ENCODE results near the gene GNA12.

Gene GNA12, protein sequence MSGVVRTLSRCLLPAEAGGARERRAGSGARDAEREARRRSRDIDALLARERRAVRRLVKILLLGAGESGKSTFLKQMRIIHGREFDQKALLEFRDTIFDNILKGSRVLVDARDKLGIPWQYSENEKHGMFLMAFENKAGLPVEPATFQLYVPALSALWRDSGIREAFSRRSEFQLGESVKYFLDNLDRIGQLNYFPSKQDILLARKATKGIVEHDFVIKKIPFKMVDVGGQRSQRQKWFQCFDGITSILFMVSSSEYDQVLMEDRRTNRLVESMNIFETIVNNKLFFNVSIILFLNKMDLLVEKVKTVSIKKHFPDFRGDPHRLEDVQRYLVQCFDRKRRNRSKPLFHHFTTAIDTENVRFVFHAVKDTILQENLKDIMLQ

DNA sequence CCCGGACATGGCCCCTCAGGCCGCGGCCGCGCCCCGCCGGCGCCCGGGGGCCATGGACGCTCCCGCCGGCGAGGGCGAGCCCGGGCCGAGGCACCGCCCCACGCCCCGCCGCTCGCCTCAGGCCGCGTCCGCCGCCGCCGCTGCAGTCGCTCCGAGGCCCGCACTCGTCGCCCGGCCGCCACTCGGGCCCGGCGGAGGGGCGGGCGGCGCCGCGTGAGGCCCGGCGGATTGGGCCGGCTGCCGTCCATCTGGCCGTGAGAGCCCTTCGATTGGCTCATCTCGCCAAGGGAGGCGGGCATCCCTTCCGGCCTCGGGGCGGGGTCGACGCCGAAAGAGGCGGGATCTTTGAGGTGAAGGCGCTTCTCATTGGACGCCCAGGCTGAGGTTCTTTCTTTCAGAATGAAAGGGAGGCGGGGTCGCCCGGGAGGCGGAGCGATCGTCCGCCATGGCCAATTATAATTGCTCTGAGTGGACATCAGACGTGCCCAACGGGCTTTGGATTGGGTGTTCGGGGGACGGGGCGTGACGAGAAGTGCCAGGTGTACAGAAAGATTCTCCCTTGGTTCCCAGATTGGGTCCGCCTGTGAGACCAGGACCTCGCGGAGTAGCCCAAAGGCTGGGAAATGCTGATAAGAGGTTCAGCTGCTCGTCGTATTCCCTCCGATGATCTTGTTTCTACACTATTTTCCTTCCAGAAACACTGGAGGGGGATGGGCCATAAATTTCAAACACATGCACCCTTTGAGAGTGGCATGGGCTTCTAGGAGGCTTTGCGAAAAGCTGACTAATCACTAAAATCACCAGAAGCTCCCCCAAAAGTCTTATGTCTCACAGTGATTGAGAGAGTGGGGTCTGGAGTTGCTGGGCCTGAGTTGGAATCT is at the start of gene GNA12:
Gene GNA12 (minus strand): TSS at position 156 of the 881 bp plus-strand sequence. CDS start 147 bp downstream, at position 9.
- DNase-seq, result peak; percentile 99

DNA sequence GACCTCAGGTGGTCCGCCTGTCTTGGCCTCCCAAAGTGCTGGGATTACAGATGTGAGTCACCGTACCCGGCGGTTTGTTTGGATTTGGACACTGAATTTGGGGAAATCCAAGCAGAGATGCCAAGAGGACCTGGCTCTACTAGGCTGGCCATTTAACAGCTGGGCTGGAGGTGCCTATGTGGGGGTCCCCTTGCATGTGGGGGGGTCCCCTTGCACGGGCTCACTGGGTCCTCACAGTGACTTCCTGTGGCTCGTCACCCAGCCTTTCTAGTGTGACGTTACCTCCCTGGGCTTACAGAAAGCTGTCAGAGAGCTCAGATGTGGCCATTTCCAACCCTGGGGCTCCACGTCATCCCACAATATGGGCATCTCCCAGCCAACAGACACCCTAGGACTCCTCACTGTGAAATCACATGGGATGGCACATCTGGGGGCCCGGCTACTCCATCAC is 49.3 kb upstream of the GNA12 start:
- no peak for DNase-seq

DNA sequence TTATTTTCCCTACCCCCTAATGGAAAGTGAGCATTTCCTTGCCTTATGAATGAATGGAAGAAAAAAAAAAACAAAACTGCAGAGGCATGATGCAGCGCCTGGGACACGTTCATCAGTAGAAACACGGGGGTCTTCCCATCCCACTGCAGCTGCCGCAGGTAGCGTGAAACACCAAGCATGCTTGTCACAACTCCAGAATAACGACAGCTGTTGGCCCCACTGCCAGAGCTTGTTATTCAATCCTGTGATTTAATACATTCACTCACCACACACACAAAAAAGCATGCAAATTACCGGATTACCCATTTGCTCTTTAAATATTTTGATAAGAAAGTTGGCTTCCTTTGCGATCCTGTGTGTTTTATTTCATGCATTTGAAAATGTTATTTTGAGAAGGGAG is 48.4 kb upstream of the GNA12 start:
- no peak for DNase-seq

DNA sequence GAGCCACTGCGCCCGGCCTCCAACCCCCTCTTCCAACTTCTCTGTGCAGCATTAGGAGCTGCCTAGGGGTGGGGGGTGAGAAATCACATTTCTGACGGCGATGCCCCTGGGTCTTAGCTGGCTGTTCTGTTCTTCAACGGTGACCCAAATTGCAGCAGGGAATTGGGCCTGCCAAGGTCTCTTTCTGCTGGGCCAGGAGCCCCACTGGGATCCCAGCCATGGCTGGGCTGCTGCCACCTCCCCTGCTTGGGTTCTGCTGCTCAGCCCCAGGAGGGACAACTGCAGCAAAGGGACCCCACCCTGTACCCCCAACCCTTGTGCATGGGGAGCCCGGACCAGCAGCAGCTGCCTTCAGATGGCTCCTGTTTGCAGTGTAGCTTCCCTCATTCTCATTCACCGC is 43.7 kb upstream of the GNA12 start:
- no peak for DNase-seq

DNA sequence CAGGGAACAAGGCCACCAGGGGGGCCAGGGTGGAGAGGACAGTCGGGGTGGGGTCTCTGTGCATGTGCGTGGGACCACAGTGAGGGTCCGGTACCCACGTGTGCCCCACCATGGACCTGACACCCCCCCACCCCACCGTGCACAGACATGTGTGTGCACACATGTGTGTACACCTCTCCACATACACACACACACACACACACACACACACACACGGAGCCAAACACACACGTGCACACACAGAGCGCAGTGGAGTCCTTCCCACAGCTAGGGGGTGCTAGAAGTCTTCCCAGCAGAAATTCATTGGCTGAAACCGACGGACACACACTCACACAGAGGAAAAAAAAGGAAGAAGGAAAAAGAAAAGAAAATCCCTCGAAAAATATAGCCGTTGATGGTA is 42.8 kb upstream of the GNA12 start:
- DNase-seq, result peak; percentile 64

DNA sequence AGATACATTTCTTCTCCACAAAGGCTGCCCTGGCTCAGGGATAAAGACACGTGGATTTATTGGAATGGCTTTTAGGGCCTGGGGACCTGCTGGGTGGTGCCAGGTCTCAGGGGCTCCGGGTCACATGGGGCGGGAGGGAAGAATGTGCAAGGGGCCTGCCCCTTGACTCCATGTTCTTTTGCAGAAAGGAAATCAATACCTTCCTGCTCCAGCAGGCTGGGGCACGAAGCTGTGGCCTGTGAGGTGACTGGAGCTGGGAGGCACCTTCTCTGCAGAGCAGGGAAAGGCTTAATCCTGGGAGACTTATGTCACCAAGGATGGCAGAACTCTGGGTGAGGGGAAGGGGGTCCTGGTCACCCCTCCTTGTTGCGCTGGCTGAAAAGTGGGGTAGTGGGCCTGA is 42.3 kb upstream of the GNA12 start:
- no peak for DNase-seq

GRCh38 chr7:2884161-2884560 is 40.1 kb upstream of the GNA12 start:
- no peak for DNase-seq

GRCh38 chr7:2883101-2883500 is 39.0 kb upstream of the GNA12 start:
- no peak for DNase-seq

DNA sequence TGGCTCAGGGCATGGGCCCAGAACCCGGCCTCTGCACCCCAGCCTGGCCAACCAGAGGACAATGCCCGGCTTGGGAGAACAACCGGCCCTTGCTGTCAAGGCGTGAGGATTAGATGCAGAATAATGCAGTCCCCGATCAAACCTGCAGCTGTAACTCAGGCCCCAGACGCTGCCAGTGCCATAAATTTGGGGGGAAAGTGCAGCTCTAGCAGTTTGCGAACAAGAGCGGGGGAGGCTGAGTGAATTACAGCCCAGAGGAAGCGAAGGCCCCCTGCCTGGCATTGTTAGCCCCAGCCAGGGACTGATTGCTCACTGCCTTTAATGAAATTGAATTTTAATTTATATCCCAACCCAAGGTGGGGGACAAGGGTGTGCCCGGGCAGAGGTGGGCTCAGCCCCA is 38.0 kb upstream of the GNA12 start:
- no peak for DNase-seq

DNA sequence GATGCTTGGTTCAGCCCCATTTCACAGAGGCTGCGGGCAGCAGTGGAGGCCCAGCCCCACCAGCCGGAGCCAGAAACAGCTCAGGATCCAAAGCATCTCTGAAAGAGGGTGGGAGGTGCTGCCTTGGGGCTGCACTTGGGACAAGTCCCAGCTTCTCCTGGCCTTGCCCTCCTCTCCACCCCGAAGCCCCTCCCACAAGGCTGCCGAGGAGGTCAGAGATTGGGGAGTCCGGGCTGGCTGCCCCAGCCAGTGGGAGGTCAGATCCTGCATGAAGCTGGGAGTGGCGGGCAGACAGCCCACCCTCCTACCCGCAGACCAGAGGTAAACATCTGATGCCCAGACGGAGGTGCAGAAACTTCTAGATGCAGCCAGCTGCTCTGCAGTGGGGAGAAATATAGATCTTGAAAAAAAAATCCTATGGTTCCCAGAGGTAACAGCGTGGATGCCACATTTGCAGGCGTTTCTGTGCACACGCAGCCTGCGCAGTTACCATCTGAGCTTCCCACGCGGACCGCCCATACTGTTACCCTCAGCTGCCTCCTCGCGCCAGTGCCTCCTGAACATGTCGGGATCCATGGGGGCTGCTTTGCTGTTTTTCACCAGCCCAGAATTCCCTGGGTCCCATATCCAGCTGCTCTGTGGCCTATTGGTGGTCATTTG is 36.9 kb upstream of the GNA12 start:
- DNase-seq, result no peak

GRCh38 chr7:2880051-2880450 is 35.9 kb upstream of the GNA12 start:
- no peak for DNase-seq

- DNase-seq, result no peak
Measured at GRCh38 chr7:2879354-2879753, 35.2 kb upstream of the GNA12 start.

GRCh38 chr7:2878306-2878705 is 34.2 kb upstream of the GNA12 start:
- no peak for DNase-seq

- no peak for DNase-seq
Measured at GRCh38 chr7:2876031-2876731, 32.1 kb upstream of the GNA12 start.

DNA sequence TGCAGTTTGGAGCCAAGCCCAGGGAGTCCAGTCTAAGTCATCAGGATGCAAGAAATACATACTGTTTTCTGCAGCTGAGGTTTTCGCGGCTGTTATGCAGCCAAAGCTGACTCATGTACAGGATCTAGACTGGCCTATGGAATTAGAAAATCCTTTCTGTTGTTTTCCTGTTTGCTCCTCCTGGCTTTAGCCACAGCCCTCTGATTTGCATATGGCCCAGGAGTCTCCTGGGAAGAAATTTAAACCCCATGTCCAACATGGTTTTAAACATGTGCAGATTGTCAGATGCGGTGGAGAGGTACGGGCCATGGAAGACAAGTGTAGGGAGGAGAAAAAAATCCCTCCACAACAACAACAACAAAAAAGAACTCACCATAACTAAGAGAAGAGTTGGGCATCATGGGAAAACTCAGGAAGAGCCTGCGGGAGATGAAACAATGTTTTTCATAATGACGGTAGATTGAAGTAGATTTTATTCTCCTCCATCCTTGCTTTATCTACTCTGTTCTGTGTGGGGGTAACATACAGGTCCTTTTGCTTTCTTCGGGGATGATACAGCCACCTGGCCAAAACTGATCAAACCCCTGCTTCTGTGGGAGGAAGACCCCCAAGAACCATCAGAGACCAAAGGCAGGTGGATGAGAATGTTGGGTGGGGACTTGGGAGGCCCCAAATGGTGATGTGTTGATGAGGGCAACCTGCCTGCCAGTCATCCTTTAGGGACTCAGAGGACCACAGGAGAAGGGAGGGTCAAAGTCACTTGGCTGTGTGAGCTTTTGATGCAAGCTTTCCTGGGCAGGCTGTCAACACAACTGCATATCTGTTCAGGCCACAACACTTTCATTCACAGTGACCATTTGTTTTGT is 29.8 kb upstream of the GNA12 start:
- DNase-seq, result peak; percentile 39

- peak; percentile 35 for DNase-seq
Measured at GRCh38 chr7:2873146-2873545, 29.0 kb upstream of the GNA12 start.

- DNase-seq, result no peak
Measured at GRCh38 chr7:2872296-2872874, 28.3 kb upstream of the GNA12 start.

GRCh38 chr7:2870471-2870931 is 26.4 kb upstream of the GNA12 start:
- peak; percentile 83 for DNase-seq

- DNase-seq, result peak; percentile 15
Measured at GRCh38 chr7:2869981-2870380, 25.9 kb upstream of the GNA12 start.

GRCh38 chr7:2866601-2867000 is 22.5 kb upstream of the GNA12 start:
- peak; percentile 15 for DNase-seq

GRCh38 chr7:2864999-2865670 is 21.0 kb upstream of the GNA12 start:
- peak; percentile 73 for DNase-seq

Measured in left hindlimb (tissue), 1 donor.